ENCODE measurements around the gene HECTD4.

The HECTD4 gene

DNA sequence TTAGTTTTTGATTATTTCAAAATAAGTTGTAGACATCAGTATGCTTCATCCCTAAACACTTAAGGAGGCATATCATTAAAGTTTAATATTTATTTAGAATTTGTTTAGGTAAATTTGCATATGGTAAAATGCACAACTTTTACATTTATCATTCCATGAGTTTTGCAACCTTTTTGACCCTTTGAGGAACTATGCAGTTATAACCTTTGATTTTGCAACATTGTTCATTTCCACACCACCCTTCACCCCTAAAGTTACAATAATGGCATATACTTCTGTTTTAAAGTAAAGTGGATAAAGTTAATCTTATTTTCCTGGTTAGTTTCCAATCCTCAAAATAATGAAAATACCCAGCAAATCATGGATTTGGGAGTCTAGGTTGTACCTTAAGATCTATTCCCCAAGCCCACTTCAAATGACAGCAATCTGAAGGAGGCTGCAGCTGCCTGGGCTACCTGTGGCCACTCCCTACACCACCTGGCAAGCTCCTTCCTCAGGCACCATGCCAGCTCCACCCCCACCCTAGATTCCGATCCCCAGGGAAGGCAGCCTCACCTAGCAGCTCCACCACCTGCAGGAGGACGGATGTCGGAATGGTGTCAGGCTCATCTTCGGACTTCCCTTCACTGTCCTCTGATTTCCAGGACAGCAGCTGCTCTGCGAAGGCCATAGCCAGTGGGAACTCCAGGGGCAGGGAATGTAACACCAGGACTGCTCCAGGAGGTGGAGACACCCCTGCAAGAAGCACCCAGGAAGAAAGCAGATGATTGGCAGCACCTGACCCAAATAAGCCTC, 191.8 kb downstream of the HECTD4 start:
- Mint-ChIP-seq H3K4me3 (no peak overlapping the region), H3K27ac (no peak overlapping the region), H3K27me3 (ENCODE audit: low read depth) (no peaks in the 10 kb centered on the region), H3K4me1 (no peaks in the 10 kb centered on the region), H3K36me3 (ENCODE audit: low read depth) (peaks cover 53% of the 10 kb centered on the region), H3K9me3 (no peaks in the 10 kb centered on the region)
- TF ChIP-seq, protein P1, sequence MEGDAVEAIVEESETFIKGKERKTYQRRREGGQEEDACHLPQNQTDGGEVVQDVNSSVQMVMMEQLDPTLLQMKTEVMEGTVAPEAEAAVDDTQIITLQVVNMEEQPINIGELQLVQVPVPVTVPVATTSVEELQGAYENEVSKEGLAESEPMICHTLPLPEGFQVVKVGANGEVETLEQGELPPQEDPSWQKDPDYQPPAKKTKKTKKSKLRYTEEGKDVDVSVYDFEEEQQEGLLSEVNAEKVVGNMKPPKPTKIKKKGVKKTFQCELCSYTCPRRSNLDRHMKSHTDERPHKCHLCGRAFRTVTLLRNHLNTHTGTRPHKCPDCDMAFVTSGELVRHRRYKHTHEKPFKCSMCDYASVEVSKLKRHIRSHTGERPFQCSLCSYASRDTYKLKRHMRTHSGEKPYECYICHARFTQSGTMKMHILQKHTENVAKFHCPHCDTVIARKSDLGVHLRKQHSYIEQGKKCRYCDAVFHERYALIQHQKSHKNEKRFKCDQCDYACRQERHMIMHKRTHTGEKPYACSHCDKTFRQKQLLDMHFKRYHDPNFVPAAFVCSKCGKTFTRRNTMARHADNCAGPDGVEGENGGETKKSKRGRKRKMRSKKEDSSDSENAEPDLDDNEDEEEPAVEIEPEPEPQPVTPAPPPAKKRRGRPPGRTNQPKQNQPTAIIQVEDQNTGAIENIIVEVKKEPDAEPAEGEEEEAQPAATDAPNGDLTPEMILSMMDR (IDR thresholded peaks at IDR 0.05; ENCODE audit: unreplicated experiment in 3 of 3), result no peak

DNA sequence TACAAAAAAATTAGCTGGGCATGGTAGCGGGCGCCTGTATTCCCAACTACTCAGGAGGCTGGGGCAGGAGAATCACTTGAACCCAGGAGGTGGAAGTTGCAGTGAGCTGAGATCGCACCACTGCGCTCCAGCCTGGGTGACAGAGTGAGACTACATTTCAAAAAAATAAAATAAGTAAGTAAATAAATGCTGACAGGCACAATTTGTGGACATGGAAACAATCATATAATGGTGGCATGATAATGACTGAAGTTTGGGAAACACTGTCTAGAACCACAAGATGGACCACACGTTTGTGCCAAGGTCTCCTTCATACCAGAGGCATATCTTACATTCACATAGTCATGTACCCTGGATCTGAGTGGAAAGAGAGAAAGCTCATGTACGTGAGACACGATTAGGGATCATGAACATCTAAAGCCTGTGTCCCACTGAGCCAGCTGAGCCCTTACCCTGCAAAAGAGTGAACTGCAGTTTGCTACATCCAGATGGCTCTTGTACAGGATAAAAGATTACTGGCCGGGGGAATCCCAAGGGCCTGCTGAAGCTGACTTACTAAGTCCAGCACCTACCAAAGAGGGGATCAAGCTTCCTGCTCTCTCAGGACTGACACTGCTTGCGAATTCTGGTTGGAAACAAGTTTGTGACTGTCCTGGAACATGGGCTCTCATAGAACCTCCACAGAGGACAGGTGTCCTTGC, 194.0 kb downstream of the HECTD4 start:
- no peaks in the 10 kb centered on the region for H3K4me1 Mint-ChIP-seq
- H3K9me3 Mint-ChIP-seq, result no peaks in the 10 kb centered on the region
- no peak overlapping the region for H3K4me3 Mint-ChIP-seq
- H3K27ac Mint-ChIP-seq, result no peak overlapping the region
- H3K27me3 Mint-ChIP-seq (ENCODE audit: low read depth), result no peaks in the 10 kb centered on the region
- TF ChIP-seq, protein P1 (IDR thresholded peaks at IDR 0.05; ENCODE audit: unreplicated experiment in 3 of 3), result no peak
- H3K36me3 Mint-ChIP-seq (ENCODE audit: low read depth), result peaks cover 45% of the 10 kb centered on the region

DNA sequence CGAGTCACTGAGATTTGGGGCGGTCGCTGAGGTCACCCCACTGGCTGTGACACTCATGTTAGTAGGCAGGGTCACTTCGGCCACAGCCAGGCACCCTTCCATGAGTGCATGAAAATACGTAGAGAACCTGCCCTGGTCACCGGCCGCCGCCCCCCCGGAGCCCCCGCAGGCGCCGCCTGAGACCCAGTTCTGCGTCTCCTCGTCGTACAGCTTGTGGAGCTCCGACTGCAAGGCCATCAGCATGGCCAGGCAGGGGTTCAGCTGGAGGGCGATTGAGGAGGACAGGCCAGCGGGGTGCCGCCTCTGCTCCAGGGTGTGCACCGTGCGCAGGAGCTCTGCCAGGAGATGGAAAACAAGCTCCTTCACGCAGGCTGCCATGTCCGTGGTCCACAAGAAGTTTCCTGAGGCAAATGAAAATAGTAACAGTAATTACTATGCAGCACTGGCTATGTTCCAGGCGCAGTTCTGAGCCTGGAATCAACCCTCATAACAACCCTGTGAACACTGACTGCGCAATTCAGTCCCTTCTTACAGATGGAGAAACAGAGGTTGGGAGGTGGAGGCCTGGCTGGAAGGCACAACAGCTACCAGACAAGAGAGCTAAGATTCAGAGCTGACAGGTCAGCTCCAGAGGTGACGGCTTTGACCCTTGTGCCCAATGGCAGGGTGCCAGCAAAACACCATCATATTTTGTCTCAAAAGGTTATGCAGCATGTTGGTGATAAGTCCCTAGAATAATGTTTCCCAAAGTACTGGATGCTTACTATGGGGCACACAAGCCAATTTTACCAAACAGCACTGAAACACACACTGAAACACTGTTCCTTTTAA, 196.9 kb downstream of the HECTD4 start:
- Mint-ChIP-seq H3K27me3 (ENCODE audit: low read depth) (no peaks in the 10 kb centered on the region), H3K36me3 (ENCODE audit: low read depth) (peaks cover 32% of the 10 kb centered on the region), H3K27ac (no peak overlapping the region), H3K9me3 (no peaks in the 10 kb centered on the region), H3K4me3 (no peak overlapping the region), H3K4me1 (no peaks in the 10 kb centered on the region)
- TF ChIP-seq, protein P1 (IDR thresholded peaks at IDR 0.05; ENCODE audit: unreplicated experiment in 3 of 3), result no peak

DNA sequence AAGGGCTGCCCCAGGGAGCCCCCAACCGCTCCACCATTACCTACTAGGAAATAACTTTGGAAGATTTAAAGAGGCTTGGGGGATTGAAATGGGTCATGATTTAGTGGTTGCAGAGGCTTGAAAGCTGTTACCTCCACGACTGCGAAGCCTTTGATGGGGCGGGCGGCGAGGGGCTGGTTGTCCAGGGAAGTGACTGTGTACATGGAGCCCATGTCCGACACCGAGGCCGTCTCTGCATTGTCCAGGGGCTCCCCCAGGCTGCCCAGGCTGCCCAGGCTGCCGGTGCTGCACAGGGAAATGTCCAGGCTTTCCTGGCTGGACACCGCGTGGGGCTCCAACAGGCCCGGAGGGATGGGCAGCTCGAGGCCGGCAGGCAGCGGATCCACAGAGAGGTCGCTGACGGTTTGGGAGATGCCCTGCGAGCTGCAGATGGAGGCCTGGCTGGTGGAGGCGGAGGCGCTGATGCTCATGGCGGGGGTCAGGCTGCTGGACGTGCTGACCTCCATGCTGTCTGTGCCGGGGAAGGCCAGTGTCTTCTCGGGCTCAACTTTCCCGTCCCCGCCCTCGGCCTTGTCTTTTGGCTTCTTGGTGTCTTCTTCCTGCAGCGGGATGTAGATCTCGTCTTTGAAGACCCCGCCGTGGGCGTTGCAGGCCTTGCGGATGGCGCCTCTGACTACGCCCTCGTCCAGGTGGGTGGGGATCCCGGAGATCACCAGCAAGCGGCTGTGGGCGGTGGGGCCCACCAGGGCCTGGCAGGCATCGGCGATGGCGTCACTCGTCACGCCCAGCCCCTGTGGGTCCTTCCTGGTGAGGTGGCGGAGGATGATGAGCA, 198.0 kb downstream of the HECTD4 start:
- H3K27ac Mint-ChIP-seq, result no peak overlapping the region
- H3K4me3 Mint-ChIP-seq, result no peak overlapping the region
- H3K36me3 Mint-ChIP-seq (ENCODE audit: low read depth), result peaks cover 31% of the 10 kb centered on the region
- H3K4me1 Mint-ChIP-seq, result no peaks in the 10 kb centered on the region
- H3K9me3 Mint-ChIP-seq, result no peaks in the 10 kb centered on the region
- TF ChIP-seq, protein P1 (IDR thresholded peaks at IDR 0.05; ENCODE audit: unreplicated experiment in 3 of 3), result no peak
- no peaks in the 10 kb centered on the region for H3K27me3 Mint-ChIP-seq (ENCODE audit: low read depth)

DNA sequence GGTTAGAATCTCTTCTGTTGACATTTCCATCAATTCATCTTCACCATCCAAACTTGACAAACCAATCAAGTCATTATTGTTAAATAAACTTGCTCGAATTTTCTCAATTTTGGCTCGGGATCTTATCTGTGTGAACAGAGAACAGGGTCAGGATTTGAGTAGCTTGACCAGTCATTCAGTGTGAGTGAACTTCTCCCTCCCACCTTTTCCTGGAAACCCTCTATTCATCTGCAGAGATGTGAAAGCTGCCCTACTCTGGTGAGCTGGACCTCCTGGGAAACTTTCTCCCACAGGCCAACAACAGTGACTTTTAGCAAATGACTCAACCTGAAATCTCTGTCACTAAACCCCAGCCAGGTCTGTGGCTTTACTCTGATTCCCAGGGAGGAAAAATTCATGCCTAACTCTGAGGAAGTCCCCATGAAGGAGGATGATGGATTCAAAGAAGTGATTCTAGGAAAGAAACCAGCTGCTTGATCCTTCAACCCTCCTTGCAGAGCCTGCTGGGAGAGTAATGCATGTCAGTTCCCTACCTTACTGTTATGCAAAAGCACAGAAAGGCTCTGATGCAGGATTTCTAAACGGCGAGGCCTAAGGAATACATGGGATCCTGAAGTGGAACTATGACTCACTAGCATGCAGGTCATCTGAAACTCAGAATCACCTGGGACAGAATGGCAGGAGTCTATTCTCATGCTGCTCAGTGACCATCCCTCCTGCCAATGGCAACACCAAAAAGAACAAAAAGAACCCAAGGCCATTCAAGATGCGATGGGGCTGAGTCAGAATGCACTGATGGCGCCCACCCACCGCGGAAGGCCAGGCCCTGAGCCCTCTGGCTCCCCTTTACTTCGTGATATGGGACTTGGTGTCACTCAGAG, 198.8 kb downstream of the HECTD4 start:
- no peak overlapping the region for H3K27ac Mint-ChIP-seq
- H3K36me3 Mint-ChIP-seq (ENCODE audit: low read depth), result peaks cover 32% of the 10 kb centered on the region
- no peak overlapping the region for H3K4me3 Mint-ChIP-seq
- no peaks in the 10 kb centered on the region for H3K9me3 Mint-ChIP-seq
- TF ChIP-seq, protein P1 (IDR thresholded peaks at IDR 0.05; ENCODE audit: unreplicated experiment in 3 of 3), result no peak
- no peaks in the 10 kb centered on the region for H3K4me1 Mint-ChIP-seq
- no peaks in the 10 kb centered on the region for H3K27me3 Mint-ChIP-seq (ENCODE audit: low read depth)

Measured in nephron (organoid).